Body of pancreas (tissue), 4 donors: Measurements from ENCODE around the gene C5AR2.

Experiments used
- CTCF ChIP-seq, 7 experiments: fragments of 450-650 bp in 4 of 7; fragments of 200-600 bp in 3 of 7; sonication (generic) in 3 of 7; IDR thresholded peaks; one replicate each; pipeline ENCODE4 v1.5.1; 2016 to 2019; ENCODE audit warnings: antibody characterized with exemption in 7 of 7
- POLR2A ChIP-seq, 3 donors: fragments of 450-650 bp; IDR thresholded peaks; one replicate each; pipeline ENCODE4 v1.6.1; 2016; ENCODE audit warnings: antibody characterized with exemption in 3 of 3, mild to moderate bottlenecking in 2 of 3

DNA sequence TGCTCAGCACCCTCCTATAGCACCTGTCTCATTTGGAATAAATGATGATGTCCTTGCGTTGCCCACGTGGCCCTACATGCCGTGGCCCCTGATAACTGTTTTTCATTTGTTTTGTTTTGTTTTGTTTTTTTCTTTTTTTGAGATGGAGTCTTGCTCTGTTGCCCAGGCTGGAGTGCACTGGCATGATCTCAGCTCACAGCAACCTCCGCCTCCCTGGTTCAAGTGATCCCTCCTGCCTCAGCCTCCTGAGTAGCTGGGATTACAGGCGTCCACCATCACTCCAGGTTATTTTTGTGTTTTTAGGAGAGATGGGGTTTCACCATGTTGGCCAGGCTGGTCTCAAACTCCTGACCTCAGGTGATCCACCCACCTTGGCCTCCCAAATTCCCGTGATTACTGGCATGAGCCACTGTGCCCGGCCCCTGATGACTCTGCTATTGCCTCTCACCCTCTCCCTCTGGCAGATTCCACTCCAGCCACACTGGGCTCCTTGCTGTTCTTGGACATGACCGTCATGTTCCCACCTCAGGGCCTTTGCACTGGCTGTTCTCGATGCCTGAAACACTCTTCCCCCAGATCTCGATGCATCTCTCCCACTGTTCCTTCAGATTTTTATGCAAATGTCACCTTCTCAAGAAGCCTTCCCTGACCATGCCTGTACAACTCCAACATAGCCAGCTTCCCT is 7.4 kb downstream of the C5AR2 start:
- no peak for TF ChIP-seq POLR2A (IDR thresholded peaks at IDR 0.05)
- no peak for TF ChIP-seq CTCF (IDR thresholded peaks at IDR 0.05)
